Neural crest cell (in vitro differentiated cells): ENCODE measurements around the gene ABCB4. TPM values are rescaled to one million over a fixed set of nuclear protein-coding genes. Genes with fewer than 3 reads are reported as not detected.

ENCODE experiments used
- DNase-seq: peaks from one replicate; pipeline ENCODE4 v3.0.0; 2021; ENCODE audit warnings: low read depth, mixed read lengths, low spot score
- H3K27ac Mint-ChIP-seq: one replicate; pipeline ENCODE4 v1.8.0; 2021; ENCODE audit warnings: mild to moderate bottlenecking, mixed read lengths; ENCODE audit not compliant: unreplicated experiment
- H3K27me3 Mint-ChIP-seq: 2 replicates; pipeline ENCODE4 v1.8.0; 2021; ENCODE audit warnings: low read depth, mild to moderate bottlenecking, mixed read lengths
- H3K36me3 Mint-ChIP-seq: 2 replicates; pipeline ENCODE4 v1.8.0; 2021; ENCODE audit warnings: low read depth, mild to moderate bottlenecking, mixed read lengths
- H3K4me1 Mint-ChIP-seq: 2 replicates; pipeline ENCODE4 v1.8.0; 2021; ENCODE audit warnings: mixed read lengths
- H3K4me3 Mint-ChIP-seq: one replicate; pipeline ENCODE4 v1.8.0; 2021; ENCODE audit warnings: mild to moderate bottlenecking, mixed read lengths
- H3K9me3 Mint-ChIP-seq: 2 replicates; pipeline ENCODE4 v1.8.0; 2021; ENCODE audit warnings: mixed read lengths
- total RNA-seq: library from RNA; stranded (reverse); gene quantifications from 2 replicates; pipeline ENCODE4 v1.2.1, GENCODE V29; 2021
- TF ChIP-seq, protein P1 (sequence below): fragments of 200-600 bp; sonication (generic); conservative IDR thresholded peaks from 2 replicates; pipeline ENCODE4 v1.5.0; 2021; ENCODE audit warnings: antibody characterized with exemption, mild to moderate bottlenecking

The ABCB4 gene
- total RNA-seq, 1 donor from 2014 or later = 5.8 TPM

DNA sequence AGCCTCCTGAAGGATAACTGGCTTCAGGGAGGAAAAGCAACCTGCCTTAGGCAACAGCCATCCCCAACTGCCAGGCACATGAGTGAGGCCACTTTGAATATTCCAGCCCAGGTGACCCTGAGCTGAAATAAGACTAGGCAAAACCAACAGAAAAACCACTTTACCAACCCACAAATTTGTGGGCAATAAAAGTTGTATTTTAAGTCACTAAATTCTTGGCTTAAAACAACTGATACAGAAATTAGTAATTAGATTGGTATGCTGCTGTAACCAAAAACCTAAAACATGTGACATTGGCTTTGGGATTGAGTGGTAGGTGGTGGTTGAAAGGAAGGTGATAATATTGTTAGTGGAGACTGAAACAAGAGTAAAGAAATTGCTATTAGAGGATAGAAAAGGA, 39.9 kb downstream of the ABCB4 start:
- Mint-ChIP-seq H3K27me3 (no peaks in the 10 kb centered on the region), H3K9me3 (peaks cover 4% of the 10 kb centered on the region), H3K4me1 (no peaks in the 10 kb centered on the region), H3K36me3 (peaks cover 4% of the 10 kb centered on the region), H3K4me3 (no peak overlapping the region), H3K27ac (no peak overlapping the region)
- TF ChIP-seq, protein P1, sequence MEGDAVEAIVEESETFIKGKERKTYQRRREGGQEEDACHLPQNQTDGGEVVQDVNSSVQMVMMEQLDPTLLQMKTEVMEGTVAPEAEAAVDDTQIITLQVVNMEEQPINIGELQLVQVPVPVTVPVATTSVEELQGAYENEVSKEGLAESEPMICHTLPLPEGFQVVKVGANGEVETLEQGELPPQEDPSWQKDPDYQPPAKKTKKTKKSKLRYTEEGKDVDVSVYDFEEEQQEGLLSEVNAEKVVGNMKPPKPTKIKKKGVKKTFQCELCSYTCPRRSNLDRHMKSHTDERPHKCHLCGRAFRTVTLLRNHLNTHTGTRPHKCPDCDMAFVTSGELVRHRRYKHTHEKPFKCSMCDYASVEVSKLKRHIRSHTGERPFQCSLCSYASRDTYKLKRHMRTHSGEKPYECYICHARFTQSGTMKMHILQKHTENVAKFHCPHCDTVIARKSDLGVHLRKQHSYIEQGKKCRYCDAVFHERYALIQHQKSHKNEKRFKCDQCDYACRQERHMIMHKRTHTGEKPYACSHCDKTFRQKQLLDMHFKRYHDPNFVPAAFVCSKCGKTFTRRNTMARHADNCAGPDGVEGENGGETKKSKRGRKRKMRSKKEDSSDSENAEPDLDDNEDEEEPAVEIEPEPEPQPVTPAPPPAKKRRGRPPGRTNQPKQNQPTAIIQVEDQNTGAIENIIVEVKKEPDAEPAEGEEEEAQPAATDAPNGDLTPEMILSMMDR = no peak
- no peak for DNase-seq

DNA sequence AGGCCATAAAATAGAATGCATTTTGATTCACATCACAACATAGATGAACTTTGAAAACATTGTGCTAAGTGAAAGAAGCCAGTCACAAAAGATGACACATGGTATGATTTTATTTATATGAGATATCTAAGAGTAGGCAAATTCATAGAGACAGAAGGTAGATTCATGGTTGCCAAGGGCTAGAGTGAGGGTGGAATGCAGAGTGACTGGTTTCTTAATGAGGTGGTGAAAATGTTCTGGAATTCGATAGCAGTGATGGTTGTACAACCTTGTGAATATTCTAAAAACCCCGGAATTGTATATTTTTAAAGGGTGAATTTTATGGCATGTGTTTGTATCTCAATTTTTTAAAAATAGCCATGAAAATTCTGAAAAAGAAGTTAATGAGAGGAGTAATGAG, 42.9 kb downstream of the ABCB4 start:
- no peaks in the 10 kb centered on the region for H3K27me3 Mint-ChIP-seq
- no peak overlapping the region for H3K4me3 Mint-ChIP-seq
- H3K4me1 Mint-ChIP-seq = no peaks in the 10 kb centered on the region

DNA sequence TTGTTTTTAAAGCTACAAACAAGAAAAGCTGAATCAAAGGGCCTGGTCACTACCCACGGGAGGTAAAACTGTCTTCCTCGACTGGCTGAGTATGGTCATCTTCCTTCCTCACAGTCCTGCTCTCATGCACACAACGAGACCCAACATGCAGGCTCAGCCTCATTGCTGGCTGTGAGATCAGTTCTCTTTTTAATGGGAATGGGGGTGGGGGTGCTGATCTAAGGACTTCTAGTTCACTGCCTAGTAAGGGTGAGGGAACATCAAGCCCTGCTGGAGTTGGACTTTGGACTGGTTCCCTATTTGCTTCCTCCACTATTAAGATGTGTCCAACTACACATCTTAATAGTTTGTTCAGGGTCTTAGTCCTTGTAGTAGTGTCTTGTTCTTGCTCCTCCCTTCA, 48.2 kb downstream of the ABCB4 start:
- no peak overlapping the region for H3K27ac Mint-ChIP-seq
- DNase-seq = no peak
- H3K36me3 Mint-ChIP-seq = peaks cover 12% of the 10 kb centered on the region
- TF ChIP-seq, protein P1 = no peak
- H3K27me3 Mint-ChIP-seq = no peaks in the 10 kb centered on the region
- H3K4me1 Mint-ChIP-seq = no peaks in the 10 kb centered on the region
- H3K4me3 Mint-ChIP-seq = no peak overlapping the region
- peaks cover 3% of the 10 kb centered on the region for H3K9me3 Mint-ChIP-seq

More for the DNA sequence above, 42.9 kb downstream of the ABCB4 start:
- DNase-seq = no peak
- Mint-ChIP-seq H3K9me3 (peaks cover 7% of the 10 kb centered on the region), H3K27ac (no peak overlapping the region), H3K36me3 (peaks cover 9% of the 10 kb centered on the region)
- TF ChIP-seq, protein P1 = no peak

DNA sequence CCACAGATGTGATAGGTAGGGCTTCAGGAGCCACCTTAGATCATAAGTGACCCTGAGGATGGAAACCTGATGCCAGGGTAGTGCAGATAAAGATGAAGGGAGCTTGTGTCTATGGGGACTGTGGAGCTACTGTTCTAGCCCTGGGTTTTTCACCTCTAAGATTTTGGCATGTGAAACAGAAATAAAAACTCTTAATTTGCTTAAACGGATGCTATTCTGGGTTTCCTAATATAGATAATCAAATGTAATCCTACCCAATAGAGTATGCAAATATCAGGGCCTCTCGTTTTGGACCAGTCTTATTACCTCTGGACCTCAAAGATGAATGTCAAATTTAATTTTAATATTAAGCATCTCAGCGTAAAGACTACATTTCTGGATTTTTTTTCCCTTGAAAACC, 49.3 kb downstream of the ABCB4 start:
- TF ChIP-seq, protein P1 = no peak
- no peaks in the 10 kb centered on the region for H3K27me3 Mint-ChIP-seq
- peaks cover 14% of the 10 kb centered on the region for H3K36me3 Mint-ChIP-seq

DNA sequence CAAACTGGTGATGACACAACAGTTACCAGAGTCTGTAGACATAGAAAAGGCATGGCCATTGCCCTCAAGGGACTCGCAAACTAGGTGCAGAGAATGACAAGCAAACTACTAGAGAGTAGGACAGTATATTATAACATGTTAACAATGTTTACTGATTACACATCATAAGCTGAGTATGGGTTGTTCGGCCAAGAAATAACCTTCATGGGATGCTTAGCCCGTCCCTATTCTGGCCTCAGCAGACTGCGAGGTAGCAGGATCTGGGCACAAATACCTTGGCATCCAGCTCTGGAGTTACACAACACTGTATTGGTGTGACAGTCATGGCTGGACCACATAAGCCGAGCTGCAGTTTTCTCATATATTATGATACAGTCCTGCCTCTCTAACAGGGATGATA, 51.4 kb downstream of the ABCB4 start:
- TF ChIP-seq, protein P1 = no peak
- H3K9me3 Mint-ChIP-seq = peaks cover 3% of the 10 kb centered on the region
- H3K27me3 Mint-ChIP-seq = no peaks in the 10 kb centered on the region
- no peaks in the 10 kb centered on the region for H3K4me1 Mint-ChIP-seq
- H3K27ac Mint-ChIP-seq = no peak overlapping the region
- H3K4me3 Mint-ChIP-seq = no peak overlapping the region
- peaks cover 20% of the 10 kb centered on the region for H3K36me3 Mint-ChIP-seq
- no peak for DNase-seq

More for the DNA sequence above, 49.3 kb downstream of the ABCB4 start:
- H3K4me1 Mint-ChIP-seq = no peaks in the 10 kb centered on the region
- no peak overlapping the region for H3K4me3 Mint-ChIP-seq
- no peak for DNase-seq
- peaks cover 3% of the 10 kb centered on the region for H3K9me3 Mint-ChIP-seq
- H3K27ac Mint-ChIP-seq = no peak overlapping the region

DNA sequence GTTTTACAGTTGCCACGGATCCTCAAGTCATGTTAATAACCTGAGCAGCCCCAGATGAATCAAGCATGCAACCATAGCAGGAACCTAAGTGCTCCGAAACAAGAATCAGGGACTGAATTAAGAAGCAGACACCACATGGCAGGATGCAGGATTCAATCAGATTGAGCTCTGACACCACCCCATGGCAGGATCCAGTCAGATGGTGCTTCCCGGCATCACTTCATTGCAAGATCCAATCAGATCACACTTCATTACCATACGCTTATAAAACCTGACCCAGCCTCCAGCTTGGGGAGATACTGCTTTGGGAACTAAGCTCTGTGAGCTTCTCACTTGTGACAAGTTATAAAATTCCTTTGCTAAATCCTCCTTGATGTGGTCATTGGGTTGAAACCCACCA, 55.3 kb downstream of the ABCB4 start:
- TF ChIP-seq, protein P1 = no peak
- H3K9me3 Mint-ChIP-seq = no peaks in the 10 kb centered on the region
- DNase-seq = no peak
- H3K4me1 Mint-ChIP-seq = peaks cover 6% of the 10 kb centered on the region
- H3K4me3 Mint-ChIP-seq = no peak overlapping the region
- no peak overlapping the region for H3K27ac Mint-ChIP-seq
- H3K27me3 Mint-ChIP-seq = no peaks in the 10 kb centered on the region
- peaks cover 12% of the 10 kb centered on the region for H3K36me3 Mint-ChIP-seq
